Measurements from ENCODE around the gene TFF3.

DNA sequence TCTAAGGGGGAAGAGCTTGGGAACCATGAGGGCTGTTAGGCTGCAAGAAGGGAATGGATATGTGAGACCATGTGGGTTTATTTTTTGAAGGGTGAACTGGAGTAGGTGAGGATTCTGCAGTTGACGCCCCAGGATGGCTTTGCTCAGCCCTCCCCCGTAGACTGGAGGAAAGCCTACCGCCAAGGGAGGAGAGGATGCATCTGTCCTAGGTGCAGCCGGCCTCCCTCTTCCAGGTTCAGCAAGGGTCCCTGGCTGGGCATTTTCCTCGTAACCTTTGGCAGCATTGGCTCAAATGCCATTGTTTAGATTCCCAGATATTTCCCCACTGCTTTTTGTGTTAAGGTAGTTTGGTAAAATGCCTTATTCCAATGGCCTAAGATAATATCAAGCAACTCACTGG is 16.6 kb downstream of the TFF3 start:
- TF ChIP-seq CTCF (conservative IDR thresholded peaks at IDR 0.05 in 1 of 2, IDR thresholded peaks at IDR 0.05 in 1 of 2; ENCODE audit: low read depth in 1 of 2, low read length in 2 of 2) (no peak), EZH2 (IDR thresholded peaks at IDR 0.05; ENCODE audit: low read length, missing control alignments) (no peak)
